Measurements from ENCODE around the gene ZDHHC8. TPM values are rescaled to one million over a fixed set of nuclear protein-coding genes. Genes with fewer than 3 reads are reported as not detected.

Gene ZDHHC8
- total RNA-seq, 1 experiment from 2014 or later: 51.7 TPM

GRCh38 chr22:20140521-20140964 is 8.9 kb downstream of the ZDHHC8 start:
- H3K23me2 ChIP-seq (ENCODE audit: insufficient read length, low read depth, low read length, poor library complexity, severe bottlenecking): no peaks in the 10 kb centered on the region
- H3K27ac ChIP-seq (ENCODE audit: insufficient read length, low read depth, low read length): no peak overlapping the region
- Mint-ChIP-seq H3K36me3 (ENCODE audit: insufficient read depth in 1 of 3, low read depth in 3 of 3) (no peaks in the 10 kb centered on the region; a peak in 3 of 7 replicates), H3K4me3 (no peak overlapping the region), H3K27ac (no peak overlapping the region), H3K27me3 (ENCODE audit: low read depth) (no peaks in the 10 kb centered on the region), H3K4me1 (no peaks in the 10 kb centered on the region; a peak in 1 of 4 replicates), H3K9me3 (no peaks in the 10 kb centered on the region)
- H2BK5ac ChIP-seq (ENCODE audit: insufficient read length, low read length): no peak overlapping the region
- no peak overlapping the region for H4K91ac ChIP-seq (ENCODE audit: insufficient read length, low read depth, low read length)
- TF ChIP-seq, protein P1, sequence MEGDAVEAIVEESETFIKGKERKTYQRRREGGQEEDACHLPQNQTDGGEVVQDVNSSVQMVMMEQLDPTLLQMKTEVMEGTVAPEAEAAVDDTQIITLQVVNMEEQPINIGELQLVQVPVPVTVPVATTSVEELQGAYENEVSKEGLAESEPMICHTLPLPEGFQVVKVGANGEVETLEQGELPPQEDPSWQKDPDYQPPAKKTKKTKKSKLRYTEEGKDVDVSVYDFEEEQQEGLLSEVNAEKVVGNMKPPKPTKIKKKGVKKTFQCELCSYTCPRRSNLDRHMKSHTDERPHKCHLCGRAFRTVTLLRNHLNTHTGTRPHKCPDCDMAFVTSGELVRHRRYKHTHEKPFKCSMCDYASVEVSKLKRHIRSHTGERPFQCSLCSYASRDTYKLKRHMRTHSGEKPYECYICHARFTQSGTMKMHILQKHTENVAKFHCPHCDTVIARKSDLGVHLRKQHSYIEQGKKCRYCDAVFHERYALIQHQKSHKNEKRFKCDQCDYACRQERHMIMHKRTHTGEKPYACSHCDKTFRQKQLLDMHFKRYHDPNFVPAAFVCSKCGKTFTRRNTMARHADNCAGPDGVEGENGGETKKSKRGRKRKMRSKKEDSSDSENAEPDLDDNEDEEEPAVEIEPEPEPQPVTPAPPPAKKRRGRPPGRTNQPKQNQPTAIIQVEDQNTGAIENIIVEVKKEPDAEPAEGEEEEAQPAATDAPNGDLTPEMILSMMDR (conservative IDR thresholded peaks at IDR 0.05): no peak
- no peak overlapping the region for H3K23ac ChIP-seq (ENCODE audit: insufficient read length, low read depth, low read length)
- no peak overlapping the region for H4K5ac ChIP-seq (ENCODE audit: insufficient read length, low read depth, low read length)
- H4K8ac ChIP-seq (replicated peaks; ENCODE audit: insufficient read length, low read depth, low read length): no peak overlapping the region
- no peak overlapping the region for H3K4ac ChIP-seq (ENCODE audit: low read depth, low read length)
- no peak overlapping the region for H2BK120ac ChIP-seq (ENCODE audit: low read depth, low read length, poor library complexity, severe bottlenecking)
- H3K18ac ChIP-seq (ENCODE audit: insufficient read length, low read depth, low read length): no peak overlapping the region
- no peaks in the 10 kb centered on the region for H3K27me3 ChIP-seq (ENCODE audit: insufficient read depth, low read length)
- no peak overlapping the region for H3K14ac ChIP-seq (ENCODE audit: insufficient read depth, low read length)
- no peak overlapping the region for H3K4me2 ChIP-seq (ENCODE audit: insufficient read depth, insufficient read length, low read length)
- H2AFZ ChIP-seq (ENCODE audit: low read length): no peak overlapping the region
- H3K79me2 ChIP-seq (ENCODE audit: insufficient read depth, low read length): no peaks in the 10 kb centered on the region; the same call in 1 of the 2 replicates
- H2BK20ac ChIP-seq (ENCODE audit: low read depth, low read length, poor library complexity, severe bottlenecking): no peak overlapping the region
- no peak overlapping the region for H2BK12ac ChIP-seq (ENCODE audit: insufficient read length, low read depth, low read length)
- no CpG with 5 or more reads among the region's 17 CpGs for WGBS (ENCODE audit: extremely low coverage, insufficient read length, low lambda C conversion rate)
- H2AK5ac ChIP-seq (ENCODE audit: insufficient read length, low read length): no peak overlapping the region
- no peaks in the 10 kb centered on the region for H3K79me1 ChIP-seq (ENCODE audit: insufficient read depth, low read depth, low read length, poor library complexity, severe bottlenecking)
- no peak overlapping the region for H3T11ph ChIP-seq (ENCODE audit: low read length)
- no peaks in the 10 kb centered on the region for H3K9me3 ChIP-seq (ENCODE audit: control insufficient read depth, low read depth, low read length)
- no peak overlapping the region for H3K9ac ChIP-seq (ENCODE audit: extremely low read depth, insufficient read length, low read length)
- H4K20me1 ChIP-seq (ENCODE audit: control insufficient read depth, insufficient read depth, insufficient read length): peaks cover 3% of the 10 kb centered on the region
- no peak overlapping the region for H2BK15ac ChIP-seq (ENCODE audit: low read depth, low read length)
- no peak overlapping the region for H3K56ac ChIP-seq (ENCODE audit: insufficient read length, low read depth, low read length)
- no peaks in the 10 kb centered on the region for H3K4me1 ChIP-seq (ENCODE audit: insufficient read depth, low read length)
- no peak for DNase-seq
